LNCAP (cell line): ENCODE measurements around the gene F13A1.

ENCODE experiments used
- CTCF ChIP-seq: fragments of 450-650 bp; IDR thresholded peaks from 2 replicates; pipeline ENCODE4 v1.5.1; 2017; ENCODE audit warnings: mild to moderate bottlenecking

The F13A1 gene

GRCh38 chr6:6164367-6164766, 156.1 kb downstream of the F13A1 start:
- no peak for TF ChIP-seq CTCF

- TF ChIP-seq CTCF = no peak
These were observed 166.1 kb downstream of the F13A1 start for GRCh38 chr6:6154335-6154734.

GRCh38 chr6:6152060-6152459, 168.4 kb downstream of the F13A1 start:
- TF ChIP-seq CTCF = no peak

- no peak for TF ChIP-seq CTCF
These were observed 172.2 kb downstream of the F13A1 start for GRCh38 chr6:6148192-6148815.

- TF ChIP-seq CTCF = peak; percentile 71
These were observed 188.9 kb downstream of the F13A1 start for GRCh38 chr6:6131492-6132109.

GRCh38 chr6:6125495-6125894, 195.0 kb downstream of the F13A1 start:
- TF ChIP-seq CTCF = no peak

- TF ChIP-seq CTCF = no peak
These were observed 196.7 kb downstream of the F13A1 start for GRCh38 chr6:6123803-6124202.

- TF ChIP-seq CTCF = no peak
These were observed 198.5 kb downstream of the F13A1 start for GRCh38 chr6:6121943-6122342.
